Astrocyte (in vitro differentiated cells and primary cell): Measurements from ENCODE around the gene E2F2.

Experiments used
- CTCF ChIP-seq: IDR thresholded peaks from 2 replicates; pipeline ENCODE4 v1.5.1; 2011; ENCODE audit warnings: low read depth, mild to moderate bottlenecking, inconsistent platforms, low read length, moderate library complexity; ENCODE audit not compliant: insufficient read depth
- EZH2 ChIP-seq: IDR thresholded peaks from 2 replicates; pipeline ENCODE4 v1.6.1; 2012; ENCODE audit warnings: mild to moderate bottlenecking, low read length, inconsistent platforms; ENCODE audit not compliant: insufficient read depth

GRCh38 chr1:23555986-23556634 is 25.1 kb upstream of the E2F2 start:
- TF ChIP-seq CTCF (no peak), EZH2 (no peak)
